Astrocyte of the cerebellum (primary cell): ENCODE measurements around the gene FXYD1.

Experiments used
- DNase-seq: peaks from one replicate; pipeline ENCODE4 v3.0.0-alpha.2; 2011; ENCODE audit warnings: low read depth
- H3K4me3 ChIP-seq: 2 replicates; pipeline ENCODE4 v1.5.1; 2011; ENCODE audit warnings: mild to moderate bottlenecking, low read depth, low read length, moderate library complexity
- in situ Hi-C: cut with HindIII; loops from 2 replicates; pipeline ENCODE4 v1.10.0; 2017; ENCODE audit warnings: low sequenced_read_pairs
- TF ChIP-seq, protein P1 (sequence below): IDR thresholded peaks from 2 replicates; pipeline ENCODE4 v1.5.1; 2012; ENCODE audit warnings: low read length, low read depth, moderate library complexity, mild to moderate bottlenecking; ENCODE audit errors: missing control alignments

The FXYD1 gene

DNA sequence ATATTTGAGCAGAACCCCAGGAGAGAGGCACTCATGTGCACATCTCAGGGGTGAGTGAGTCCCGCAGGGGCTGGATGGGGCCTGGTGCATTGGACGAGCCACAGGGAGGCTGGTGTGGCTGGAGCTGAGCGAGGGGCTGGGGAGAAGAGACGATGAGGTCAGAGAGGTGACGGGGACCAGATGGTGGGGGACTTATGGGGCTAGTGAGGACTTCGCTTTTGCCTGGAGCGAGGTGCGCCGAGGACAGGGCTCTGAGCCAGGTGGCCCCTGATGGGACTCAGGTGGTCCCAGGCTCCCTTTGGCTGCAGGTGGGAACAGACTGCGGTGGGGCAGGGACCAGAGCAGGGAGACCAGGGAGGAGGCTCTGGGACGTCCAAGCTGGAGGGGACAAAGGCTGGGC is 29.9 kb upstream of the FXYD1 start:
- in situ Hi-C loops, result no loop called here
- H3K4me3 ChIP-seq, result no peak overlapping the region
- TF ChIP-seq, protein P1, sequence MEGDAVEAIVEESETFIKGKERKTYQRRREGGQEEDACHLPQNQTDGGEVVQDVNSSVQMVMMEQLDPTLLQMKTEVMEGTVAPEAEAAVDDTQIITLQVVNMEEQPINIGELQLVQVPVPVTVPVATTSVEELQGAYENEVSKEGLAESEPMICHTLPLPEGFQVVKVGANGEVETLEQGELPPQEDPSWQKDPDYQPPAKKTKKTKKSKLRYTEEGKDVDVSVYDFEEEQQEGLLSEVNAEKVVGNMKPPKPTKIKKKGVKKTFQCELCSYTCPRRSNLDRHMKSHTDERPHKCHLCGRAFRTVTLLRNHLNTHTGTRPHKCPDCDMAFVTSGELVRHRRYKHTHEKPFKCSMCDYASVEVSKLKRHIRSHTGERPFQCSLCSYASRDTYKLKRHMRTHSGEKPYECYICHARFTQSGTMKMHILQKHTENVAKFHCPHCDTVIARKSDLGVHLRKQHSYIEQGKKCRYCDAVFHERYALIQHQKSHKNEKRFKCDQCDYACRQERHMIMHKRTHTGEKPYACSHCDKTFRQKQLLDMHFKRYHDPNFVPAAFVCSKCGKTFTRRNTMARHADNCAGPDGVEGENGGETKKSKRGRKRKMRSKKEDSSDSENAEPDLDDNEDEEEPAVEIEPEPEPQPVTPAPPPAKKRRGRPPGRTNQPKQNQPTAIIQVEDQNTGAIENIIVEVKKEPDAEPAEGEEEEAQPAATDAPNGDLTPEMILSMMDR, result no peak
- no peak for DNase-seq

DNA sequence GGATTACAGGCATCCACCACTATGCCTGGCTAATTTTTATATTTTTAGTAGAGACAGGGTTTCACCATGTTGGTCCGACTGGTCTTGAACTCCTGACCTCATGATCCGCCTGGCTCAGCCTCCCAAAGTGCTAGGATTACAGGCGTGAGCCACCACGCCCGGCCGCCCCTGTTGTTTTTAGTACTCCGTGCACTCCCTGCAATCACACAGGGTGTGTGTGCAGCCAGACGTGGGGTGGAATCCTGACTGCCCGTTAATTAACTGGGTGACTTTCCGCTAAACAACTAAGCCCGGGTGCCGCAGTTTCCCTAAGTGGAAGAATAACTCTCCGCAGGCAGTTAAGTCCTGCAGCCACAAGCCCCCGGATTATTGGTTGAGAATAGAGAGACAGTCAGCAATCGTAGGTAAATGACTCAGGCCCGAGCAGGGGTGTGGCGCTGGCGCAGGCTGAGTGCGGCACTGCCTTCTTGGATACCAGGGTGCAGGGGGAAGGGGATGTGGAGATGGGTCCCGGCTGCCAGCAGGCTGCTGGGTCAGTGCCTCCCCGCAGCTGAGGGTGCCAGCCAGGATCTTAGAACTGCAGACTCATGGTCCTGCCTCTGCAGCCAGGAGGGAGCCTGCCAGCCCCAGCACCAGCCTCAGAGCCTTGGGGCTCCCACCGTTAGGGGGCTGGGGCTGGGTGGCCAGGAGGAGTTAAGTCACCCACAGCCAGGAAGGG is 29.1 kb upstream of the FXYD1 start:
- in situ Hi-C loops, result no loop called here
- TF ChIP-seq, protein P1, result no peak
- no peak for DNase-seq
- no peak overlapping the region for H3K4me3 ChIP-seq

DNA sequence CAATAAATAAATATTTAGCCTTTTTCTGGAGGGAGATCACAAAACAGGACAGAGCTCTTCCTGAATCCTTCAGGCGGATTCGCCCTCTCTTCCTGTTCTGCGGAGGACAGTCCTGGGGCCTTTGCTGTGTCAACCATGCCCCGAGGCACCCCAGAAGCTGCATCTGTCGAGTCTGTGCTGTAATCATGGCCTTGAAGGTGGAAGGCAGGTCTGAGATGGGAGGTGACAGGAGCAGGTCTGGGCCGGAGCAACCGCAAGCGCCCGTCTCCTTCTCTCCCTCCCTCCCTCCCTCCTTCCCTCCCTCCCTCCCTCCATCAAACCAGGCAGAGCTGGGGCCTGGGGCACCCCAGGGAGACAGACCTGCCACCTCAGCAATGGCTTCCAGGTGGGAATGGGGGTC is 27.6 kb upstream of the FXYD1 start:
- in situ Hi-C loops, result no loop called here
- no peak overlapping the region for H3K4me3 ChIP-seq
- TF ChIP-seq, protein P1, result no peak
- no peak for DNase-seq

DNA sequence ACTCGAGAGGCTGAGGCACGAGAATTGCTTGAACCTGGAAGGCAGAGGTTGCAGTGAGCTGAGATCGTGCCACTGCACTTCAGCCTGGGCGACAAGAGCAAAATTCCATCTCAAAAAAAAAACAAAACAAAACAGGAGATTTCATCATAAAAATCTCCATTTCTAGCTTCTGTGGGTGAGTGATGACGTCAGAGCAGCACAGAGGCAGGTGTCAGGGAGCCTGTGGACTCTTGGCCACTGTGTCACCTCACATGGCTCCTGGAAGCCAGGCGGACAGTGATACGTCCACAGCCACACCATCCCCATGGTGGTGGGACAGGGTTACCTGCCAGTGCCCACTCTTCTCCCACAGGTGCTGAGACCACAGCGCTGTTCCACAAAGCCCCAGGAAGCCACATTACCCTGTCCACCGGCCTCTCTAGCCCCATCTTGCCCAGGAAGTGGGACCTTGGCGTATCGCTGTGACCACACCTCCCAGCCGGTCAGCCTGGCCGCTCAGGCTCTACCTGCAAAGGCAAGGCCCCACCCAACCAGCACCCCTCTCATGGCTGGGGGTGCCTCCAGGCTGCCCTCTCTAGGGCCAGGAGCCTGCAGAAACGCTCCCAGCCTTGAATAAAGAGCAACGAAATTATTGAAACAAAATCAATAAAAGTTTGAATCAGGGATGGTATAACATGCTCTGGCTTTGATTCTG is 25.5 kb upstream of the FXYD1 start:
- TF ChIP-seq, protein P1, result no peak
- H3K4me3 ChIP-seq, result no peak overlapping the region
- in situ Hi-C loops, result no loop called here
- DNase-seq, result no peak

DNA sequence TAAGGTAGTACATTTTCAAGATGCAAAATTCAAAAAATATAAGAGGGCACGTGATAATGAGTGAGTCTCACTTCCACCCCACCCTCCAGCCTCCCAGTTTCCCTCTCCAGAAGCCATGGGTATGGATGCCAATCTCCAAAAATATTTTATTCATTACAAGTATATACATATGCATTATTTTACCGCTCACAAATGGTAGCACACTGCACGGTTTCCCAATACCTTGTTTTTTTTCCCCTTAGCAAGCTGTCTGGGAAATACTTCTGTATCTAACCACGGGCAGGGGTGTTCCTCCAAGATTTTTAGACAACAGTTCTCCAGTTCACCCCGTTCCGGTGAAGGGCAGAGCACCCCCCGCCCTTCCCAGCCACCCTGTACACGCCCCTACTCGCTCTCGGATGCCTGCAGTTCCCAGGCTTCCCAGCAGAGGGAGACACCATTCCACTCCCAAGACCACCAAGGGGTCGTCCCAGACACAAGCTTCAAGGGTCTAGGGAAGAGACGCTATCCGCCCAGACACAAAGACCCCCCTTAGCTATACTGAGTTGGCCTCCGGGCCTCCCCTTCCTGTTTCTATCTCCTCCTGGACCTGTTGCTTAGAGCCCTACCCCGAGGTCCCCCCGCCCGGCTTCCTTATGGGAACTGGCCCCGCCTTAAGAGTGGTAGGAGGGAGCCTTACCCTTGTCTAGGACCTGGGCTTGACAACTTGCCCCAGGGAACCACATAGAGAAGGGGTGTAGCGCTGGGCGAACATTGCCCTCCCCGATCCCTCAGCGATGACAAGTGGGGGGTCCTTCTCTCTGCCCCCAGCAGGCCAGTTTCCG is 24.1 kb upstream of the FXYD1 start:
- TF ChIP-seq, protein P1, result peak; percentile 99
- H3K4me3 ChIP-seq, result peak overlapping the region; percentile 15
- DNase-seq, result peak; percentile 9

DNA sequence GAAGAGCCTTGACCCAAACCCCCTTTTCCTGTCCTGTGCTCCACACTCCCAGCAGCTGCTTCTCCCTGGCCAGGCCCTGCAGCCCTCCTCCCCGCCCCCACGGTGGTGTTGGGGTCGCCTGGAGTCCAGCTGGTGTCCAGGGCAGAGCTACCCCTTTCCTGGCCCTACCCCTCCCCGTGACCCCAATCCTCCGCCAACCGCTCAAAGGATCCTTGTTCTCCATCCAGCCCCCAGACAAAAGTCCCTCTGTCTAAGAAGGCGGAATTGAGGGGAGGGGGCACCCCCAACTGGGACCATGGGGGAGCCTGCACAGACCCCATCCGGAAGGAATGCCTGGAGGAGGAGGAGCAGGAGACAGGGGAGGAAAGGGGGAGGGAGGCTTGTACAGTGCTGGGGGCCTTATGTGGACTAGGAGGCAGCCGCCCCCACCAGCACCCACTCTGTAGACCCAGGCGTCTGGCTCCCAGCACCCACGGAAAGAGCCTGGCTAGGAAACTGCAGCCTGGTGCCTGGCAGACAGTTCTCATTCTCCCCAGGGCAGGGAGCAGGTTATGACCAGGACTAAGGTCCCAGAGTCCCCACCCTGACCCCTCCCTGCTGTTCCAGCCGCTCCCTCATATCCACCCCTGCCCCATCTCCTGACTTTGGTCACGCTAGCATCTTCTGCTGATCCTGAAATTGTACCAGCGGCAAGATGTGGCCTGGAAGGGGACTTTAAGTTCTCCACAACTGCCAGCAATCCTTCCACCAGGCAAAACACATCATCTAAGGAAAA is 23.3 kb upstream of the FXYD1 start, which contains the start of gene FXYD3:
TSS of gene FXYD3 (plus strand) at position 647 of the 775 bp plus-strand sequence. CDS start 3,554 bp downstream, outside the sequence.
- in situ Hi-C loops, result no loop called here
- H3K4me3 ChIP-seq, result peak within 1 kb of the TSS; percentile 15
- no peak for DNase-seq
- TF ChIP-seq, protein P1, result no peak

More for the DNA sequence above, 24.1 kb upstream of the FXYD1 start:
- in situ Hi-C loops, result no loop called here
